Measurements from ENCODE around the gene ADAR. TPM values are rescaled to one million over a fixed set of nuclear protein-coding genes. Genes with fewer than 3 reads are reported as not detected.

ADAR gene
- total and polyA plus RNA-seq, 2 of the 4 experiments (the other 2 are of a cell fraction), result 70.9 to 131 TPM

DNA sequence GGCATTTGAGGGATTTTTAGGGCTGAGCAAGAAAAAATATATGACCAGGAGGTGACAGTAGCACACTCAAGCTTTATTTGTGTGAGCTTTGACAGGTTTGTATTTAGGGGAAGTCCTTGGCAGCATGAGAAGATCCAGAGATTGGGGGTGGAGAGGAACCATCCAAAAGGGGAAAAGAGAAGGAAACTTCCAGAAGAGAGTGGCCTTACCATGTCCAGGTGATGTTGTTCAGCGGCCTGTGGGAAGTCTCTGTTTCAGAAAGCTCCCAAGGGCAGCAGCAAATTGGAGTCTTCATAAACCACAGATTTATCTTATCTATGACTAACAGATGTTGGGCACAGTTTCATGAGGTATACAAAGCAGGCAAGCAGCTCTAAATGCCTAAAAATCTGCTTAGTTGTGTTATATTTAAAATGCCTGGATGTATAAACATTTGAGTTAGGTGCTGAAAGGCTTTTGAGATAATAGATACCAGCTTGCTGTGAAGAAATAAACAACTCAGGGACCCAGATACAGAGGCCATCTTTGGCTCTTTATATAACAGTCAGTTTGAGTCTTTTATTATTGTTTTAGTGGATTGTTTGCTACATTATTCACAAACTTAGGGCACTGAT is 21.2 kb upstream of the ADAR start:
- no peak overlapping the region for H3K56ac ChIP-seq (ENCODE audit: extremely low read depth, insufficient read depth, low read length)
- no peak for ATAC-seq (ENCODE audit: low read depth)
- no peak overlapping the region for H2BK5ac ChIP-seq (ENCODE audit: low read depth, low read length, poor library complexity, severe bottlenecking)
- no peak overlapping the region for H2BK20ac ChIP-seq (ENCODE audit: low read depth, low read length)
- no peak overlapping the region for H3K4me3 ChIP-seq (ENCODE audit: insufficient read depth, low read depth, low read length)
- H3K79me1 ChIP-seq (ENCODE audit: low read depth in 1 of 2, low read length in 2 of 2), result peaks cover 6 to 28% of the 10 kb centered on the region in 2 experiments; a peak in 3 of 4 replicates
- H4K8ac ChIP-seq (ENCODE audit: low read depth in 2 of 2, low read length in 2 of 2), result peak overlapping the region in 1 of 2 experiments; percentile 19; a peak in 2 of 4 replicates
- H3K27me3 ChIP-seq (ENCODE audit: control insufficient read depth, insufficient read depth, low read length), result peaks cover 8% of the 10 kb centered on the region; the same call in 1 of the 2 replicates
- H4K91ac ChIP-seq (ENCODE audit: insufficient read depth, low read depth, low read length), result no peak overlapping the region
- no peak overlapping the region for H3K27ac ChIP-seq (ENCODE audit: insufficient read depth, low read length)
- 0 out of 2 replicates have a peak overlapping the region, but pooled peaks have one; percentile 12 for H3K4me2 ChIP-seq (ENCODE audit: low read depth, low read length)
- no CpG with 5 or more reads among the region's 1 CpG for WGBS, 2 experiments (ENCODE audit: extremely low coverage in 2 of 2, insufficient read length in 1 of 2)
- in situ Hi-C loops (cut with MboI; ENCODE audit: low sequenced_read_pairs) (no loop called here), dilution Hi-C loops (cut with HindIII; ENCODE audit: low sequenced_read_pairs, unreplicated experiment) (no loop called here), intact Hi-C loops (cut with micrococcal nuclease) (no loop called here)
- H2BK120ac ChIP-seq (ENCODE audit: low read depth, low read length), result no peak overlapping the region
- ChIA-PET POLR2A (ENCODE audit: unreplicated experiment) (no interaction called here), CTCF (no interaction called here)
- H3K23ac ChIP-seq (ENCODE audit: low read depth, low read length), result no peak overlapping the region
- H2BK15ac ChIP-seq (ENCODE audit: low read depth, low read length), result no peak overlapping the region
- peaks cover 22% of the 10 kb centered on the region for H4K20me1 ChIP-seq (ENCODE audit: insufficient read depth, low read length)
- no peak overlapping the region for H3K18ac ChIP-seq (ENCODE audit: low read depth, low read length)
- no TSS peak for BruUV-seq (replicated peaks)
- DNase-seq, result peak; percentile 65
- no peak overlapping the region for H2AK5ac ChIP-seq (ENCODE audit: low read depth, low read length)
- H2AK9ac ChIP-seq (replicated peaks; ENCODE audit: low read depth, low read length, poor library complexity), result no peak overlapping the region
- H3K36me3 ChIP-seq (ENCODE audit: control insufficient read depth, insufficient read depth, low read length), result no peaks in the 10 kb centered on the region
- H3K9ac ChIP-seq (ENCODE audit: low read depth, low read length), result no peak overlapping the region
- peaks cover 5% of the 10 kb centered on the region for H3K4me1 ChIP-seq (ENCODE audit: control insufficient read depth, insufficient read depth, low read length)
- no peak overlapping the region for H2AFZ ChIP-seq (replicated peaks; ENCODE audit: low read length, poor library complexity)
- H3K14ac ChIP-seq (replicated peaks; ENCODE audit: low read depth, low read length), result no peak overlapping the region
- H3K4ac ChIP-seq (ENCODE audit: low read depth, low read length), result no peak overlapping the region
- H4K5ac ChIP-seq (ENCODE audit: low read depth, low read length), result no peak overlapping the region
- H3K9me3 ChIP-seq (ENCODE audit: control insufficient read depth, insufficient read depth, low read length), result no peaks in the 10 kb centered on the region
- H3K9me1 ChIP-seq (ENCODE audit: insufficient read depth, low read length), result peaks cover 2% of the 10 kb centered on the region; the same call in 1 of the 2 replicates
- TF ChIP-seq MAZ (IDR thresholded peaks at IDR 0.05; ENCODE audit: borderline replicate concordance, low read depth, low read length) (no peak), RFX5 (IDR thresholded peaks at IDR 0.05; ENCODE audit: low read depth, low read length) (no peak), RCOR1 (IDR thresholded peaks at IDR 0.05; ENCODE audit: insufficient replicate concordance, low read length) (no peak), POLR2A (IDR thresholded peaks at IDR 0.05; ENCODE audit: low read depth, low read length) (no peak), CHD1 (IDR thresholded peaks at IDR 0.05; ENCODE audit: low read depth, low read length) (no peak), SMC3 (IDR thresholded peaks at IDR 0.05; ENCODE audit: low read depth, low read length) (no peak), MAFK (IDR thresholded peaks at IDR 0.05; ENCODE audit: low read depth, low read length) (no peak), NFE2L2 (IDR thresholded peaks at IDR 0.05; ENCODE audit: low read depth, low read length) (no peak), CEBPB (IDR thresholded peaks at IDR 0.05; ENCODE audit: low read depth, low read length) (no peak), BHLHE40 (IDR thresholded peaks at IDR 0.05; ENCODE audit: low read depth, low read length) (no peak), RAD21 (IDR thresholded peaks at IDR 0.05; ENCODE audit: low read length) (no peak), MXI1 (IDR thresholded peaks at IDR 0.05; ENCODE audit: borderline replicate concordance, low read depth, low read length) (no peak)
- TF ChIP-seq, protein P1, sequence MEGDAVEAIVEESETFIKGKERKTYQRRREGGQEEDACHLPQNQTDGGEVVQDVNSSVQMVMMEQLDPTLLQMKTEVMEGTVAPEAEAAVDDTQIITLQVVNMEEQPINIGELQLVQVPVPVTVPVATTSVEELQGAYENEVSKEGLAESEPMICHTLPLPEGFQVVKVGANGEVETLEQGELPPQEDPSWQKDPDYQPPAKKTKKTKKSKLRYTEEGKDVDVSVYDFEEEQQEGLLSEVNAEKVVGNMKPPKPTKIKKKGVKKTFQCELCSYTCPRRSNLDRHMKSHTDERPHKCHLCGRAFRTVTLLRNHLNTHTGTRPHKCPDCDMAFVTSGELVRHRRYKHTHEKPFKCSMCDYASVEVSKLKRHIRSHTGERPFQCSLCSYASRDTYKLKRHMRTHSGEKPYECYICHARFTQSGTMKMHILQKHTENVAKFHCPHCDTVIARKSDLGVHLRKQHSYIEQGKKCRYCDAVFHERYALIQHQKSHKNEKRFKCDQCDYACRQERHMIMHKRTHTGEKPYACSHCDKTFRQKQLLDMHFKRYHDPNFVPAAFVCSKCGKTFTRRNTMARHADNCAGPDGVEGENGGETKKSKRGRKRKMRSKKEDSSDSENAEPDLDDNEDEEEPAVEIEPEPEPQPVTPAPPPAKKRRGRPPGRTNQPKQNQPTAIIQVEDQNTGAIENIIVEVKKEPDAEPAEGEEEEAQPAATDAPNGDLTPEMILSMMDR (conservative IDR thresholded peaks at IDR 0.05; ENCODE audit: low read depth, low read length), result no peak
- TF ChIP-seq, protein P2, sequence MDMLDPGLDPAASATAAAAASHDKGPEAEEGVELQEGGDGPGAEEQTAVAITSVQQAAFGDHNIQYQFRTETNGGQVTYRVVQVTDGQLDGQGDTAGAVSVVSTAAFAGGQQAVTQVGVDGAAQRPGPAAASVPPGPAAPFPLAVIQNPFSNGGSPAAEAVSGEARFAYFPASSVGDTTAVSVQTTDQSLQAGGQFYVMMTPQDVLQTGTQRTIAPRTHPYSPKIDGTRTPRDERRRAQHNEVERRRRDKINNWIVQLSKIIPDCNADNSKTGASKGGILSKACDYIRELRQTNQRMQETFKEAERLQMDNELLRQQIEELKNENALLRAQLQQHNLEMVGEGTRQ (IDR thresholded peaks at IDR 0.05; ENCODE audit: low read depth, low read length), result no peak
- TF ChIP-seq, protein P3, sequence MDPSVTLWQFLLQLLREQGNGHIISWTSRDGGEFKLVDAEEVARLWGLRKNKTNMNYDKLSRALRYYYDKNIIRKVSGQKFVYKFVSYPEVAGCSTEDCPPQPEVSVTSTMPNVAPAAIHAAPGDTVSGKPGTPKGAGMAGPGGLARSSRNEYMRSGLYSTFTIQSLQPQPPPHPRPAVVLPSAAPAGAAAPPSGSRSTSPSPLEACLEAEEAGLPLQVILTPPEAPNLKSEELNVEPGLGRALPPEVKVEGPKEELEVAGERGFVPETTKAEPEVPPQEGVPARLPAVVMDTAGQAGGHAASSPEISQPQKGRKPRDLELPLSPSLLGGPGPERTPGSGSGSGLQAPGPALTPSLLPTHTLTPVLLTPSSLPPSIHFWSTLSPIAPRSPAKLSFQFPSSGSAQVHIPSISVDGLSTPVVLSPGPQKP (IDR thresholded peaks at IDR 0.05; ENCODE audit: borderline replicate concordance, low read depth, low read length), result no peak
